Measurements from ENCODE around the gene NAA25. TPM values are rescaled to one million over a fixed set of nuclear protein-coding genes. Genes with fewer than 3 reads are reported as not detected.

The NAA25 gene
- polyA plus RNA-seq, 1 of the 3 experiments (the other 2 are of a cell fraction): 4.4 TPM

GRCh38 chr12:112117685-112118084 lies 9.1 kb upstream of the NAA25 start:
- H3K27me3 ChIP-seq (ENCODE audit: insufficient read depth): no peaks in the 10 kb centered on the region
- CTCF ChIA-PET: interaction anchor here (0.6 kb wide), 1 partner anchor 26 kb away, joined by 3 read pairs; no protein-coding TSS in a partner anchor
- no peaks in the 10 kb centered on the region for H3K9me2 ChIP-seq
- POLR2A ChIA-PET: interaction anchor here (1.0 to 1.8 kb wide), 2 partner anchors 8 to 301 kb away, joined by 3 to 17 read pairs; partner anchors contain the start of genes PTPN11 and TRAFD1
- no peaks in the 10 kb centered on the region for H4K20me1 ChIP-seq (ENCODE audit: insufficient read depth)
- H3K4me1 ChIP-seq (ENCODE audit: control insufficient read depth in 1 of 2, insufficient read depth in 2 of 2, low read depth in 1 of 2, low read length in 1 of 2): peaks cover 10 to 18% of the 10 kb centered on the region in 2 experiments; a peak in 2 of 4 replicates
- no peaks in the 10 kb centered on the region for H3K79me2 ChIP-seq (ENCODE audit: insufficient read depth)
- no peak overlapping the region for H3K4me2 ChIP-seq
- H3K27ac ChIP-seq (ENCODE audit: low read depth in 2 of 2, low read length in 1 of 2): no peak overlapping the region
- WGBS (ENCODE audit: low lambda C conversion rate): 78% methylated on average over 8 of the region's 8 CpGs
- DNase-seq: no peak
- peaks cover 11% of the 10 kb centered on the region for H3F3A ChIP-seq (replicated peaks; ENCODE audit: insufficient read depth)
- TF ChIP-seq USF2 (IDR thresholded peaks at IDR 0.05; ENCODE audit: borderline replicate concordance, low read depth, low read length) (no peak), GABPA (IDR thresholded peaks at IDR 0.05; ENCODE audit: low read depth) (no peak), CHD2 (IDR thresholded peaks at IDR 0.05; ENCODE audit: low read length, partially characterized antibody) (no peak), FOSL2 (IDR thresholded peaks at IDR 0.05; ENCODE audit: borderline replicate concordance, low read depth) (no peak), EZH2phosphoT487 (IDR thresholded peaks at IDR 0.05; ENCODE audit: borderline replicate concordance, low read depth) (no peak), GATA2 (CRISPR knock-in tag; IDR thresholded peaks at IDR 0.05) (no peak), MEF2A (IDR thresholded peaks at IDR 0.05; ENCODE audit: borderline replicate concordance, low read depth) (no peak), NFIC (IDR thresholded peaks at IDR 0.05; ENCODE audit: borderline replicate concordance) (no peak), ZBTB33 (IDR thresholded peaks at IDR 0.05; ENCODE audit: borderline replicate concordance, low read depth) (no peak), REST (IDR thresholded peaks at IDR 0.05; ENCODE audit: low read depth, low read length) (no peak), MAX (IDR thresholded peaks at IDR 0.05; ENCODE audit: low read depth) (no peak), RCOR1 (IDR thresholded peaks at IDR 0.05; ENCODE audit: low read length) (no peak), YY1 (IDR thresholded peaks at IDR 0.05; ENCODE audit: low read depth) (no peak), EP300 (IDR thresholded peaks at IDR 0.05; ENCODE audit: borderline replicate concordance in 1 of 2, low read depth in 1 of 2, low read length in 1 of 2) (no peak), TAF1 (IDR thresholded peaks at IDR 0.05; ENCODE audit: borderline replicate concordance, low read depth, low read length) (no peak), POLR2AphosphoS5 (IDR thresholded peaks at IDR 0.05; ENCODE audit: low read depth, low read length) (no peak), NRF1 (IDR thresholded peaks at IDR 0.05; ENCODE audit: low read depth, low read length) (no peak), FOXM1 (IDR thresholded peaks at IDR 0.05; ENCODE audit: low read depth) (no peak), TEAD4 (IDR thresholded peaks at IDR 0.05; ENCODE audit: borderline replicate concordance, insufficient read depth) (no peak), FOXJ3 (CRISPR knock-in tag; IDR thresholded peaks at IDR 0.05) (no peak)
- no peak overlapping the region for H2AFZ ChIP-seq (ENCODE audit: low read depth)
- H3K9ac ChIP-seq: no peak overlapping the region
- H3K9me3 ChIP-seq: no peaks in the 10 kb centered on the region
- no peak overlapping the region for H3K4me3 ChIP-seq (ENCODE audit: low read depth in 2 of 2, low read length in 1 of 2)
- no peaks in the 10 kb centered on the region for H3K36me3 ChIP-seq (replicated peaks in 1 of 2; ENCODE audit: control insufficient read depth in 1 of 2, insufficient read depth in 2 of 2, low read length in 1 of 2)

Measured in SK-N-SH (cell line).